ENCODE data around the gene RAX2. TPM values are rescaled to one million over a fixed set of nuclear protein-coding genes. Genes with fewer than 3 reads are reported as not detected.
"Not testable (repeated sequence)": the region's sequence is repeated elsewhere in the genome, so short reads cannot be mapped to it uniquely, and the experiment has no call there.

RAX2 gene
- total RNA-seq, 1 donor from 2014 or later, result not detected

- DNase-seq (ENCODE audit: extremely low read depth, low read depth, low spot score), result no peak
These were observed 7.1 kb upstream of the RAX2 start for GRCh38 chr19:3778899-3779723.

GRCh38 chr19:3778104-3778867 lies 6.3 kb upstream of the RAX2 start:
- no peak for DNase-seq (ENCODE audit: extremely low read depth, low read depth, low spot score)

- no peak for DNase-seq (ENCODE audit: extremely low read depth, low read depth, low spot score)
These were observed 4.5 kb upstream of the RAX2 start for GRCh38 chr19:3776479-3777040.

- no peak for DNase-seq (ENCODE audit: extremely low read depth, low read depth, low spot score)
These were observed 3.8 kb upstream of the RAX2 start for GRCh38 chr19:3775831-3776230.

- DNase-seq (ENCODE audit: extremely low read depth, low read depth, low spot score), result no peak
These were observed 3.3 kb upstream of the RAX2 start for GRCh38 chr19:3775374-3775711.

GRCh38 chr19:3774621-3775373 lies 2.8 kb upstream of the RAX2 start:
- DNase-seq (ENCODE audit: extremely low read depth, low read depth, low spot score), result no peak

- no peak for DNase-seq (ENCODE audit: extremely low read depth, low read depth, low spot score)
These were observed 1.9 kb upstream of the RAX2 start for GRCh38 chr19:3773814-3774515.

- no peak for DNase-seq (ENCODE audit: extremely low read depth, low read depth, low spot score)
These were observed 775 bp downstream of the RAX2 start for GRCh38 chr19:3771000-3771905.

- no peak for DNase-seq (ENCODE audit: extremely low read depth, low read depth, low spot score)
These were observed 1.7 kb downstream of the RAX2 start for GRCh38 chr19:3770136-3770999.

- no peak for DNase-seq (ENCODE audit: extremely low read depth, low read depth, low spot score)
These were observed 2.5 kb downstream of the RAX2 start for GRCh38 chr19:3769494-3769893.

- DNase-seq (ENCODE audit: extremely low read depth, low read depth, low spot score), result no peak
These were observed 3.3 kb downstream of the RAX2 start for GRCh38 chr19:3768748-3769099.

- DNase-seq (ENCODE audit: extremely low read depth, low read depth, low spot score), result no peak
These were observed 3.8 kb downstream of the RAX2 start for GRCh38 chr19:3768015-3768747.

- DNase-seq (ENCODE audit: extremely low read depth, low read depth, low spot score), result no peak
These were observed 5.0 kb downstream of the RAX2 start for GRCh38 chr19:3767050-3767449.

- DNase-seq (ENCODE audit: extremely low read depth, low read depth, low spot score), result no peak
These were observed 5.5 kb downstream of the RAX2 start for GRCh38 chr19:3766520-3766919.

GRCh38 chr19:3765757-3766156 lies 6.3 kb downstream of the RAX2 start:
- DNase-seq (ENCODE audit: extremely low read depth, low read depth, low spot score), result not testable (repeated sequence)

- no peak for DNase-seq (ENCODE audit: extremely low read depth, low read depth, low spot score)
These were observed 6.9 kb downstream of the RAX2 start for GRCh38 chr19:3765121-3765520.

- peak; percentile 96 for DNase-seq (ENCODE audit: extremely low read depth, low read depth, low spot score)
These were observed 9.2 kb downstream of the RAX2 start, which contains the start of gene MRPL54 for GRCh38 chr19:3762501-3763459. TSS of gene MRPL54 (plus strand) at chr19:3762682. CDS start at chr19:3762701, 19 bp downstream.
